KOPT-K1 (cell line): Measurements from ENCODE around the gene SYT15.
"Not testable (repeated sequence)": the region's sequence is repeated elsewhere in the genome, so short reads cannot be mapped to it uniquely, and the experiment has no call there.

Source experiments
- H3K27ac ChIP-seq: fragments of 200-600 bp; sonication (generic); 2 replicates; pipeline ENCODE4 v1.5.1; 2016; ENCODE audit warnings: antibody characterized with exemption, mild to moderate bottlenecking, low read depth, low read length; ENCODE audit not compliant: poor library complexity, severe bottlenecking
- H3K36me3 ChIP-seq: fragments of 200-600 bp; sonication (generic); 2 replicates; pipeline ENCODE4 v1.5.1; 2017; ENCODE audit warnings: antibody characterized with exemption, mild to moderate bottlenecking, low read length, moderate library complexity; ENCODE audit not compliant: insufficient read depth
- H3K9me3 ChIP-seq: fragments of 200-600 bp; sonication (generic); 2 replicates; pipeline ENCODE4 v1.5.1; 2017; ENCODE audit warnings: antibody characterized with exemption, low read length, mild to moderate bottlenecking; ENCODE audit not compliant: insufficient read depth, poor library complexity, severe bottlenecking

Gene SYT15

DNA sequence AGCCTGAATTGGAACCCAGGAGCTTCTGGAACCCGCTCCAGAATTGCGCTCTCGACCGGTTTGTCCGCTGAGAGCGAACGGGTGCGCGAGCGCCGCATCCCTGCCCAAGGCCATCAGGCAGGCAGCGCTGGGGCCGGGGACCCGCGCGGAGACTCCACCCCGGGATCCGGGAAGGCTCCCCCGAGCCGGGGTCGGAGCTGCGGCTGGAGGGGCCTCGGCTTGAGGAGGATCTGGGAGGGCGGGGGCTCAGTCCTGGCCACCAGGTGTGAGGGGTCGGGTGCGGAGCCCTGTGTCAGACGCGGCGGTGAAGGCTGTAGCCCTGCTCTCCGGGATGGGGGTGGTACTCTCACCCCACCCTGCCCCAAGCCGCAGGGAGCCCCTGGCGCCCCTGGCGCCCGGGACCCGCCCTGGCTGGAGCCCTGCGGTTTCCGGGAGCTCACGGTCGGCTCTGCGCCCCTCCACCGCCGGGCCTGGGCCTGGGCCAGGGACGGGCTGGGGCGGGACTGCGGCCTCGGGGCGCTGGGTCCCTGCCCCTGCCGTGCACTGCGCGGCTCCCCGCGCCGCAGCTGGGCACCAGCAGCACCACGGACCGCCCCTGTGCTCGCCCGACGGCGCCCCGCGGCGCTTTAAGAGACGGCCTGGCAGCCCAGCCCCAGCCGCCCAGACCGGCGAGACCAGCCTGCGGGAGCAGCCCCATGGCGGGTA is at the start of gene SYT15:
Gene SYT15, plus strand, starts transcription at position 655 of the 705 bp plus-strand sequence. Its CDS starts 41 bp downstream, at position 696.
- H3K27ac ChIP-seq, H3K36me3 ChIP-seq, H3K9me3 ChIP-seq: not testable (repeated sequence)

DNA sequence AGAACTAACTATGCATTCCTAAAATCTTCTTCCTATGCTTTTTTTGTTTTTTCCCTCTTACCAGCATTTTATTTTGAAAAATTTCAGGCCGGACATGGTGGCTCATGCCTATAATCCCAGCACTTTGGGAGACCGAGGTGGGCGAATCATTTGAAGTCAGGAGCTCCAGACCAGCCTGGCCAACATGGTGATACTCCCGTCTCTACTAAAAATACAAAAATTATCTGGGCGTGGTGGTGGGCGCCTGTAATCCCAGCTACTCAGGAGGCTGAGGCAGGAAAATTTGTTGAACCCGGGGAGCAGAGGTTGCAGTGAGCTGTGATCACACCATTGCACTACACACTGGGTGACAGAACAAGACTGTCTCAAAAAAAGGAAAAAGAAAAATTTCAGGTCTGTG is 49.2 kb upstream of the SYT15 start:
- H3K9me3 ChIP-seq, H3K27ac ChIP-seq, H3K36me3 ChIP-seq: not testable (repeated sequence)

DNA sequence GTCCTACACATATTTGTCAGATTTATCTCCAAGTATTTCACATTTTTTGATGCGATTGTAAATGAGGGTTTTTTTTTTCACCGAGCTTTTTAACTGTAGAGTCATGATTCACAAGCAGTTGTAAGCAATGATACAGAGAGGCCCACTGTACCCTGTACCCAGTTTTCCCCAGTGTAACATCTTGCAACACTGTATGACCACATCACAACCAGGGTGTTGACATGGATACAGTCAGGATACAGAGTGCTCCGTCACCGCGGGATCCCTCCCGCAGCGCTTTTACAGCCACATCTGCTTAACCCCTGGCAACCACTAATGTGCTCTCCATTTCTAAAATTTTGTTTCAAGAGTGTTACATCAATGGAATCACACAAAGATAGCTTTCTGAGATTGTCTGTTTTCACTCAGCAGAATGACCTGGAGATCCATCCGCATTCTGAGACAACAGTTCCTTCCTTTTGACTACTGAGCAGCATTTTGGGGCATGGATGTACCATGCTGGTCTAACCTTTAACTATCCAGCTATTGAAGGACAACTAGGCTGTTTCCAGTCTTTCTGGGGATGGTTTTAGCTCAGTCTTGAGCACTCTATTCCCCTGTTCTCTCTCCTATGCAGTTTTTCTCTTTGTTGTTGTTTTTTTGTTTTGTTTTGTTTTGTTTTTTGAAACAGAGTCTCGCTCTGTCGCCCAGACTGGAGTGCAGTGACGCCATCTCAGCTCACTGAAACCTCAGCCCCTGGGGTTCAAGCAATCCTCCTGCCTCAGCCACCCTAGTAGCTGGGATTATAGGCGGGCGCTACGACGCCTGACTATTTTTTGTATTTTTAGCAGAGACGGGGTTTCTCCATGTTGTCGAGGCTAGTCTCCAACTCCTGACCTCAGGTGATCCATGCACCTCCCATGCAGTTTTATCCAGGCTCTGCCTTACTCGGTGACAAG is 48.4 kb upstream of the SYT15 start:
- H3K27ac ChIP-seq = no peak overlapping the region
- H3K9me3 ChIP-seq = no peaks in the 10 kb centered on the region
- no peaks in the 10 kb centered on the region for H3K36me3 ChIP-seq

DNA sequence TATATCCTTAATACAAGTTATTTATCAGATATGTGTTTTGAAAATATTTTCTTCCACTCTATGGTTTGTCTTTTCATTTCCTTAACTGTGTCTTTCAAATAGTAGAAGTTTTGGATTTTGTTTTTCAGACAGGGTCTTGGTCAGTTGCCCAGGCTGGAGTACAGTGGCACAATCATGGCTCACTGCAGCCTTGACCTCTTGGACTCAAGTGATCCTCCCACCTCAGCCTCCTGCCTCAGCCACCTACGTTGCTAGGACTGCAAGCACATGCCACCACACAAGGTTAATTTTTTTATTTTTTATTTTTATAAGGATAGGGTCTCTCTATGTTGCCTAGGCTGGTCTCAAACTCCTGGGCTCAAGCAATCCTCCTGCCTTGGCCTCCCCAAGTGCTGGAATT is 46.7 kb upstream of the SYT15 start:
- not testable (repeated sequence) for H3K27ac ChIP-seq, H3K9me3 ChIP-seq, H3K36me3 ChIP-seq

DNA sequence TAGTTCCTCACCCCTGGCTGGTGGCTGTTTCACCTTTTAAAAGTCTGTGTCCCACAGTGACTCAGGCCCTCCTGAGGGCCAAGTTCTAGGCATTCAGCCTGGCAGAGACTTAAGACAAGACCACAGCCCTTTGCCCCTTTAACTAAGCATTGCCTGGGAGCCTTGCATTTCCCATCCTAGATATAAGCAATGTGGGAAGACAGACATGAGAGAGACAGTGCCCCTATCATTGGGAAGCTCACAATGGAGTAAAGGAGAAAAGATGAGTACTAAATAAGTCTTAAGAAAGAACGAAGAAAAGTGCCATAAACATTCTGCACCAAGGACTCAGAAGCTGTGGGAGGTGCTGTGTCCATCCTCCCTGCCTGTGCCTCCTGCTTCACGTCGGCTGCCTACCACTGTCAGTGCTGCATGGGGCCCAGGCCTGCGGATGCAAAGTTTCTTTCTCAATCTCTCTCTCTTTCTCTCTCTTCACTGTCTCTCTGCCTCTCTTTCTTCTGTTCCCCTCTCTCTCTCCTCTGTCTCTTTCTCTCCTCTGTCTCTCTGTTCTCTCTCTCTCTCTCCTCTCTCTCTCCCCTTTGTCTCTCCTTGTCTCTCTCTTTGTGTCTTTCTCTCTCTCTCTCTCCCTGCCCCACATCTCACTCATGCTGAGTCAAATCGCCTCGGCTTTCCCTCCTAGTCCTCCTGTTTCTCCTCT is 44.0 kb upstream of the SYT15 start:
- no peaks in the 10 kb centered on the region for H3K9me3 ChIP-seq
- no peak overlapping the region for H3K27ac ChIP-seq
- no peaks in the 10 kb centered on the region for H3K36me3 ChIP-seq

DNA sequence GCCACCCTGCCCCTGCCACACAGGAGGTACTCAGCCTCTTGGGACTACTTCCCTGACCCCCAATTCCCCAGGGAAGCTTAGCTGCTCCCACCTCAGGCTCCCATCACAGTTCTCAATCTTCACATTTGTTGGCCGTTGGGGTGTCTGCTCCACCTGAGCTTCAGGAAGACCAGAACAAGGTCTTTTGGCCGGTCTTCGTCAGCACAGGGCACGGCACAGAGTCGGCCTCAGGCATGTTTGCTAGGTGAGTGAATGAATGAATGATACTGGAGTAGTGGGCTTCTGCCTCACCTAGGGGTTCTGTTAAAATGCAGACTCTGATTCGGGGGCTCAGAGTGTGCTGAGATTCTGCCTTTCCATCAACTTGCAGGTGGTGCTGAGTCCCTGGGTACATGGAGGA is 42.8 kb upstream of the SYT15 start:
- Histone ChIP-seq H3K9me3 (no peaks in the 10 kb centered on the region), H3K36me3 (no peaks in the 10 kb centered on the region), H3K27ac (no peak overlapping the region)

DNA sequence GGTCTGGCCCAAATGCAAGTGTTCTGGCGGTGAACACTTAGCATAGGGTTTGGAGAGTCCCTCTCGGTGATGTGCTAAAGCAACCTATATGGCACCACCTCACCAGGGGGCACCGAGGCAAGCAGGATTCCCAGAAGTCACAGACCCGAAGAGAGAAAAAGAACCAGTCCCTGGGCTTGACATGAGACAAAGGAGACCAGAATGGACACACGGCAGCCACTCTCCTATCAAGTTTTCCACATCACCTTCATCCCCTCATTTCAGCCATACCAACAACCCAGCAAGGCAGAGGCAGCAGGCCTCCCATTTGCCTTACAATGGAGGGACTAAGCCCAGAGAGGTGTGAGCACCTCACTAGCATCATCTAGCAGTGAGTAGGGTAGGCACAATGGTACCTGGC is 42.1 kb upstream of the SYT15 start:
- no peaks in the 10 kb centered on the region for H3K9me3 ChIP-seq
- no peak overlapping the region for H3K27ac ChIP-seq
- H3K36me3 ChIP-seq = no peaks in the 10 kb centered on the region

DNA sequence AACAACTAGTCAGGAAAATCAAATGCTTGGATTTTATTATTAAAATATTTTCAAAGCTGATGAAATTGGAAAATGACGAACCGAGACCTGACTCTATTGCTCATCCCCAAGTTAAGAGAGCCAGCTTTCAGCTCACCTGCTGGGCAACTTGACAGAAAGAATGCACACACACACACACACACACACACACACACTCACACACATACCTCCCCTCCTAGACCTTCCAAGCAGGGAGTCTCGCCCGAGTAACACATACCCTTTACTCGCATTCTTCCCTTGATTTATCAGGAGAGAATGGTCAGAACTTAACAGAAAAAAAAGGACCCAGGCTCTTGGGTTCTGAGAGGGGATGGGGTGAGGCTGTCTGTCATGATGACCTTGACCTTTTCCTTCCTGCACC is 41.6 kb upstream of the SYT15 start:
- H3K27ac ChIP-seq = no peak overlapping the region
- no peaks in the 10 kb centered on the region for H3K36me3 ChIP-seq
- no peaks in the 10 kb centered on the region for H3K9me3 ChIP-seq

DNA sequence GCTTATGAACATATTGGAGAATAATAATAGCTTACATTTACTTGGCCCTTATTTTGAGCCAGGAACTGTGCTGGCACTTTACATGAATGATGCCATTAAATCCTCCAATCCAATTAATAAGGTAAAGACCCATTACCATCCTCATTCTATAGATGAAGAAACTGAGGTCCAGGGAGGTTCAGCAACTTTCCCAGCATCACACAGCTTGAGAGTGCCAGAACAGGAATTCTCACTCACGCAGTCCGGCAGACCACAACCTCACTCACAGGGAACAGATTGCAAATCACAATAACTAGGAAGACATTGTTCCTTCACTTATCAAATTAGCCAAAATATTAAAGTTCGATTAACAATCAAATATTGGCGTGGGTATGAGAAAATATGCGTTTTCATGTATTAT is 40.8 kb upstream of the SYT15 start:
- Histone ChIP-seq H3K36me3 (no peaks in the 10 kb centered on the region), H3K27ac (no peak overlapping the region), H3K9me3 (no peaks in the 10 kb centered on the region)

DNA sequence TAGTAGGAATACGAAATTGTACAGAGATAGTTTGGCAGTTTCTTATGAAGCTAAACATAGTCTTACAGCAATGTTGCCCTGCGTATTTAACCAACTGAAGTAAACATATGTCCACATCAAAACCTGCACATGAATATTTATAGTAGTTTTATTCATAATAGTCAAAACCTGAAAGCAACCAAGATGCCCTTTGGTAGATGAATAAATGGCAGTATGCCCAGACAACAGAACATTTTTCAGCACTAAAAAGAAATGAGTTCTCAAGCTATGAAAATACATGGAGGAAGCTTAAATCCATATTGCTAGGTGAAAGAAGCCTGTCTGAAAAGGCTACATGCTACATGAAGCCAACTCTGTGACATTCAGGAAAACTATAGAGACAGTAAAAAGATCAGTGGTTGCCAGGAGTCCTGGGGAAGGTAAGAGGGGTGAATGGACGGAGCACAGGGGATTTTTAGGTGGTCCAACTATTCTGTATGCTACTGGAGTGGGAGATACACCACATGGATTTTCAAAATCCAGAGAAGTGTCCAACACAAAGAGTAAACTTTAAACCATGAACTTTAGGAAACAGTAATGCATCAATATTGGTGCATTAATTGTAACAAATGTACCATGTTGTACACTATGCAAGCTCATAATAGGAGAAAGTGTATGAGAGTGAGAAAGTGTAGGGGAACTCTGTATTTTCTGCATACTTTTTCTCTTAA is 40.1 kb upstream of the SYT15 start:
- H3K9me3 ChIP-seq = no peaks in the 10 kb centered on the region
- H3K27ac ChIP-seq = no peak overlapping the region
- no peaks in the 10 kb centered on the region for H3K36me3 ChIP-seq

DNA sequence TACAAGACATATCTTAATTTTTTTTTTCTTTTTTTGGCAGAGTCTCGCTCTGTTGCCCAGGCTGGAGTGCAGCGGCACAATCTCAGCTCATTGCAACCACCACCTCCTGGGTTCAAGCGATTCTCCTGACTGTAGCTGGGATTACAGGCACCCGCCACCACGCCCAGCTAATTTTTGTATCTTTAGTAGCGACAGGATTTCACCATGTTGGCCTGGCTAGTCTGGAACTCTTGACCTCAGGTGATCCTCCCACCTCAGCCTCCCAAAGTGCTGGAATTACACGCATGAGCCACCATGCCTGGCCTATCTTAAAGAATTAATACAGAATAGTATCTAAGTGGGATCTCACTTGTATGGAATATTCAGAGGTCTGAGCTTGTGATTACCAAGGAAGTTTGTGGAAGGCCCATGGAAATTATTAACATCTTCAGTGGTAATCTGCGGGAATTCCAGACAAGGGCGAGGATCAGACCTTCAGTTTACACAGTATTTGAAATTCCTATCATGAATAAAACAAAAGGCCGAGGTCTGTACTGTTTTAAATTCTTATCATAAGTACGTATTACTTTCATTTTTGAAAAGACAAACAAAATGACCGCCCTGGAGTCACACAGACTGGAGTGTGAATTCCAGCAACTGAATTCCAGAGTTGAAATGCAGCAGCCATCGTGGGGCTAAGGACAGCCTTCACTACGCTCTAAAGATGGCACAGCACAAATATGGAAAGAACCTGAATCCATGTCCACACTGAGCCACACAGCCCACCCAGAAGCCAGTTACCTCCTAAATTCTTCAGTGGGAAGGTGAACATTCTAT is 39.1 kb upstream of the SYT15 start:
- Histone ChIP-seq H3K27ac (no peak overlapping the region), H3K36me3 (no peaks in the 10 kb centered on the region), H3K9me3 (no peaks in the 10 kb centered on the region)

DNA sequence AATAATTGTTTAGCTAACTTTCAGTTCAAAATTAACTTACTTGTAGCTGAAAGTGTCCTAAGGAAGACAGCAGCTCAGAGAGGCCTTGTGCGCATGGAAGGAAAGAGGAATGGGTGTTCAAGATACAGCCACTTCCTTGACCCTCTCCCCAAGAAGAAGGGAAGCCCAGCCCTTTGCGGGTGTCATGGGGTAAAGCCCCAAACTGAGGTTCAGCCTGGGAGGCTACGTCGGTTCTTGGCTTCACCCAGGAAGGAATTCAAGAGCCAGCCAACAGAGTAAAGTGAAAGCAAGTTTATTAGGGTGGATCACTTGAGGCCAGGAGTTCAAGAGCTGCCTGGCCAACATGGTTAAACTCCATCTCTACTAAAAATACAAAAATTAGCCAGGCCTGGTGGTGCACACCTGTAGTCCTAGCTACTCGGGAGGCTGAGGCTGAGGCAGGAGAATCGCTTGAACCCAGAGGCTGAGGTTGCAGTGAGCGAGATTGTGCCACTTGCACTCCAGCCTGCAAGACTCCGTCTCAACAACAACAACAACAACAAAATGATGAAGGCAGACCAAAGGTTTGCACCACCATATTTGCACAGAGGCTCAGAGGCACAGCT is 38.4 kb upstream of the SYT15 start:
- Histone ChIP-seq H3K9me3 (no peaks in the 10 kb centered on the region), H3K27ac (no peak overlapping the region), H3K36me3 (no peaks in the 10 kb centered on the region)

DNA sequence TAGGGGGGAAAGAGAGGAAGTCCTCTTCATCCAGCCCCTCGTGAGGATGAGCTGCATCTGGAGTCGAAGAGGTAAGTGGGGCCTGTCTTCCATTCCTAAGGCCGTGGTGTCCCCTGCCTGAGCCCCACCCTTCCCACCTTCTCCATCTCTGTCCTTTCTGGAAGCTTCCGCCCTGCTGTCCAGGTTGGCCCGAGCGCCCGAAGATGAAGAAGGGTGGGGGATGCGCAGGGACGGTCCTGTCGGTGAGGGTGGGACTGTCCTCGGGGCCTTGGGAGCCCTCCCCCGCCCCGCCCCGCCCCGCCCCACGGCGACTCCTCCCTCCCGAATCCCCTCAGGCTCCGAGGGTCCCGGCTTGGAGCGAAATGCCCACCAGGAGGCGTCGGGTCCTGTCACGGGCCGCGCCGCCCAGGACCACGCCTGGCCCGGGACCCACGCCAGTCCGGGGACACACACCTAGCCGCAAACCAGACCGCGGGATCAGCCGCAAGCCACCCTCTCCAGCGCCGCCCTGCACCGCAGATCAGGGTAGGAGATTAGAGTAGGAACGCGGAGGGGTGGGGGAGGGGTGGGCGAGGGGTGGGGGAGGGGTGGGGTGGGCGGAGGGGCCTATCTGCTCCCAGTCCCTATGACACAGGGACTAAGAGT is 37.8 kb upstream of the SYT15 start:
- no peaks in the 10 kb centered on the region for H3K36me3 ChIP-seq
- H3K9me3 ChIP-seq = no peaks in the 10 kb centered on the region
- H3K27ac ChIP-seq = no peak overlapping the region
